Breast epithelium (tissue), 4 donors: Measurements from ENCODE around the gene SH3TC1. TPM values are rescaled to one million over a fixed set of nuclear protein-coding genes. Genes with fewer than 3 reads are reported as not detected.

Experiments
- DNase-seq, 2 donors: peaks; one replicate each; pipeline ENCODE4 v3.0.0-alpha.2; 2019; ENCODE audit warnings: low spot score in 2 of 2
- H3K27ac ChIP-seq, 2 donors: fragments of 200-600 bp; sonication (generic) in 1 of 2; one replicate each; pipeline ENCODE4 v1.5.1; 2016 to 2019; ENCODE audit warnings: mild to moderate bottlenecking in 1 of 2
- H3K27me3 ChIP-seq, 2 donors: fragments of 200-600 bp; sonication (generic) in 1 of 2; one replicate each; pipeline versions ENCODE4 v1.5.1 to v1.6.0; 2017 to 2019; ENCODE audit warnings: control low read depth in 1 of 2, mild to moderate bottlenecking in 1 of 2
- H3K36me3 ChIP-seq: fragments of 200-600 bp; one replicate; pipeline ENCODE4 v1.5.1; 2019
- H3K4me1 ChIP-seq, 2 donors: fragments of 200-600 bp; sonication (generic); one replicate each; pipeline ENCODE4 v1.5.1; 2016 to 2019; ENCODE audit warnings: control low read depth in 1 of 2
- H3K4me3 ChIP-seq, 3 donors: fragments of 200-600 bp; sonication (generic); 1 replicate in 2 of 3; 2 replicates in 1 of 3; pipeline ENCODE4 v1.5.1; 2016 to 2019; ENCODE audit warnings: mild to moderate bottlenecking in 3 of 3, moderate library complexity in 2 of 3
- H3K9me3 ChIP-seq, 2 donors: fragments of 200-600 bp; sonication (generic) in 1 of 2; one replicate each; pipeline ENCODE4 v1.5.1; 2016 to 2019; ENCODE audit warnings: control low read depth in 1 of 2
- POLR2A ChIP-seq: fragments of 450-650 bp; IDR thresholded peaks from one replicate; pipeline ENCODE4 v1.6.1; 2016; ENCODE audit warnings: antibody characterized with exemption, mild to moderate bottlenecking, moderate library complexity
- POLR2AphosphoS5 ChIP-seq, 3 donors: sonication (generic); formaldehyde crosslinking; IDR thresholded peaks; one replicate each; pipeline ENCODE4 v1.6.1; 2017; ENCODE audit warnings: antibody characterized with exemption in 3 of 3
- intact Hi-C: fragments of 100-400 bp; cut with DNase I; formaldehyde crosslinking; loops from one replicate; pipeline ENCODE4 v1.15.1; 2023; ENCODE audit warnings: low total_unique reads
- total RNA-seq, 3 donors: library from RNA; depleted of rRNA; stranded (reverse); fragments of >200 nt; gene quantifications; one replicate each; pipeline ENCODE4 v1.1.0, GENCODE V29; 2016
- TF ChIP-seq, protein P1 (sequence below), 3 donors: fragments of 450-650 bp; IDR thresholded peaks; one replicate each; pipeline ENCODE4 v1.5.1; 2016 to 2017; ENCODE audit warnings: antibody characterized with exemption in 3 of 3, mild to moderate bottlenecking in 3 of 3, moderate library complexity in 3 of 3

SH3TC1 gene
- total RNA-seq, 3 donors from 2014 or later: 16.4 to 28.8 (median 17.3) TPM

DNA sequence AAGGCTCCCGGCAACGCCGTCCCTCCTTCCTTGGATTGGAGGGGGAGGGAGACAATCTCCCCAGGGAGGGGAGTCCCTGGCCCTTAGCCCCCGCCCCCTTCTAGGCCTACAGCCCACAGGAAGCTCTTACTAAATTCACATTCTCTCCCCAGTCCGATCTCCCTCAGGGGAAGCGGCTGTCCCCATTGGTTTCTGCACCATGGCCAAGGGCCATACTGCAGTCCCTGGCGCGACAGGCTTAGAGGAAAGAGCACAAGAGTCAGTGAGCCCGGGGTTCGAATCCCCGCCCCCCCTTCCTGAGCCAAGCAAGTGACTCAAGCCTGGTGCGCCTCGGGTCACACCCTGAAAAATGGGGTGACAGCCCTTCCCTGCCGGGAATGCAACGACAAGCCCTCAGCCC is 41.6 kb upstream of the SH3TC1 start:
- no peak overlapping the region for H3K27ac ChIP-seq
- peaks cover 4 to 13% of the 10 kb centered on the region in 2 donors for H3K27me3 ChIP-seq
- no peak for DNase-seq
- intact Hi-C loops: no loop called here
- no peaks in the 10 kb centered on the region for H3K9me3 ChIP-seq
- TF ChIP-seq, protein P1, sequence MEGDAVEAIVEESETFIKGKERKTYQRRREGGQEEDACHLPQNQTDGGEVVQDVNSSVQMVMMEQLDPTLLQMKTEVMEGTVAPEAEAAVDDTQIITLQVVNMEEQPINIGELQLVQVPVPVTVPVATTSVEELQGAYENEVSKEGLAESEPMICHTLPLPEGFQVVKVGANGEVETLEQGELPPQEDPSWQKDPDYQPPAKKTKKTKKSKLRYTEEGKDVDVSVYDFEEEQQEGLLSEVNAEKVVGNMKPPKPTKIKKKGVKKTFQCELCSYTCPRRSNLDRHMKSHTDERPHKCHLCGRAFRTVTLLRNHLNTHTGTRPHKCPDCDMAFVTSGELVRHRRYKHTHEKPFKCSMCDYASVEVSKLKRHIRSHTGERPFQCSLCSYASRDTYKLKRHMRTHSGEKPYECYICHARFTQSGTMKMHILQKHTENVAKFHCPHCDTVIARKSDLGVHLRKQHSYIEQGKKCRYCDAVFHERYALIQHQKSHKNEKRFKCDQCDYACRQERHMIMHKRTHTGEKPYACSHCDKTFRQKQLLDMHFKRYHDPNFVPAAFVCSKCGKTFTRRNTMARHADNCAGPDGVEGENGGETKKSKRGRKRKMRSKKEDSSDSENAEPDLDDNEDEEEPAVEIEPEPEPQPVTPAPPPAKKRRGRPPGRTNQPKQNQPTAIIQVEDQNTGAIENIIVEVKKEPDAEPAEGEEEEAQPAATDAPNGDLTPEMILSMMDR (IDR thresholded peaks at IDR 0.05): no peak
- no peak for TF ChIP-seq POLR2A
- no peak for TF ChIP-seq POLR2AphosphoS5 (IDR thresholded peaks at IDR 0.05)
- no peaks in the 10 kb centered on the region for H3K36me3 ChIP-seq
- H3K4me1 ChIP-seq: peaks cover 4 to 5% of the 10 kb centered on the region in 2 donors
- peak overlapping the region; percentile 76 to 96 (median 83) for H3K4me3 ChIP-seq

- intact Hi-C loops: no loop called here
- TF ChIP-seq, protein P1 (IDR thresholded peaks at IDR 0.05): no peak
- TF ChIP-seq POLR2AphosphoS5 (IDR thresholded peaks at IDR 0.05) (no peak), POLR2A (no peak)
- no peak for DNase-seq
- Histone ChIP-seq H3K4me3 (peak overlapping the region; percentile 76 to 96 (median 83)), H3K27ac (peak overlapping the region in 1 of 2 donors; percentile 43), H3K36me3 (no peaks in the 10 kb centered on the region), H3K4me1 (peaks cover 4 to 5% of the 10 kb centered on the region in 2 donors), H3K27me3 (peaks cover 4 to 13% of the 10 kb centered on the region in 2 donors), H3K9me3 (no peaks in the 10 kb centered on the region)
Observed at GRCh38 chr4:8157944-8158709, 41.0 kb upstream of the SH3TC1 start.

DNA sequence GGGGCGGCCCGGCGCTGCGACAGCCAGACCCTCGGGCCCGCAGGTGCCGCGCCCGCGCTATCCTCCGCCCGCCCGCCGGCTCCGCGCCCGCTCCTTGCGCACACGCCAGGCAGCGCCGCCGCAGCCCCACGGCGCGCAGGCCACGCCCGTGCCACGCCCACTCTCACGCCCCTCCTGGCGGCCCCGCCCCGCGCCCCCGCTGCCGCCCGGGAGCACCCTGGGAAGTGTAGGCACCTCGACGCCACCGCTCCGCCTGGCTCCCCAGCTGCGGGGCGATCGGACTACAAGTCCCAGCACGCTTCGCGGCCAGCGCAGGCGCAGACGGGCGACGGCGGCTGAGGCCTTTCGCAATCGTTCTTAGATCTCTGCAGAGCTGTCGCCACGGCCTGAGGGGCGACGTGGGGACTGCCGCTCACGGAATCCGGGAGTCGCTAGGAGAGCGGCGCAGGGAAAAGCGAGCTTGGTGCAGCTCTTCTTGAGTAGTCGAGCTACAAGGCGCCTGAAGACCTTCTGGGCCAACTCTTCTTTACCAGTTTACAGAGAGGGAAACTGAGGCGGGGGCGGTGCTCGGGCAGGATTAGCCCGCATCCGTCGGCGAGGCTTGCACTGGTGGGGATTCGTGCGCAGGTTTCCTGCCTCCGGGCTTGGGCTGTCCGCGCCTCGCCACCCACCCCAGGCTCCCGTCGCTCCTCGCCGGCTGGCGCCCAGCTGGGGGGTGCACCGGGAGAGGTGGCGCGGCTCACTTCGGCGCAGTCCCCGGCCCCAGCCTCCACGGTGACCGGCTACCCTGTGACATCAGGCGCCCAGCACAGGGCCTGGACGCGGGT is 40.2 kb upstream of the SH3TC1 start, which contains the start of gene ABLIM2:
Gene ABLIM2, minus strand, starts transcription at position 104 of the 827 bp plus-strand sequence. CDS start 124 bp downstream, outside the sequence.
- TF ChIP-seq POLR2AphosphoS5 (IDR thresholded peaks at IDR 0.05) (peak; percentile 63 to 78 (median 63)), POLR2A (peak; percentile 15)
- TF ChIP-seq, protein P1 (IDR thresholded peaks at IDR 0.05): no peak
- Histone ChIP-seq H3K4me1 (peaks cover 4 to 5% of the 10 kb centered on the region in 2 donors), H3K36me3 (no peaks in the 10 kb centered on the region), H3K4me3 (peak within 1 kb of the TSS; percentile 76 to 96 (median 83)), H3K27me3 (peaks cover 4 to 13% of the 10 kb centered on the region in 2 donors), H3K9me3 (no peaks in the 10 kb centered on the region), H3K27ac (peak within 1 kb of the TSS in 1 of 2 donors; percentile 72)
- intact Hi-C loops: no loop called here
- peak; percentile 97 to 98 for DNase-seq

GRCh38 chr4:8159537-8160232 is 39.4 kb upstream of the SH3TC1 start:
- Histone ChIP-seq H3K9me3 (no peaks in the 10 kb centered on the region), H3K4me1 (peaks cover 4 to 5% of the 10 kb centered on the region in 2 donors), H3K27me3 (peaks cover 4 to 13% of the 10 kb centered on the region in 2 donors), H3K4me3 (peak overlapping the region; percentile 76 to 96 (median 83)), H3K27ac (peak overlapping the region in 1 of 2 donors; percentile 72), H3K36me3 (no peaks in the 10 kb centered on the region)
- DNase-seq: no peak
- TF ChIP-seq POLR2AphosphoS5 (IDR thresholded peaks at IDR 0.05) (no peak), POLR2A (no peak)
- TF ChIP-seq, protein P1 (IDR thresholded peaks at IDR 0.05): no peak
- intact Hi-C loops: no loop called here
